22Rv1 (cell line): Measurements from ENCODE around the gene ATG9B.
A peak's percentile ranks its signal among the peaks of the same experiment; 100 is the strongest.

Experiments used
- H3K27ac ChIP-seq: fragments of 450-650 bp; 2 replicates; pipeline ENCODE4 v1.5.1; 2017
- CTCF ChIP-seq: fragments of 450-650 bp; IDR thresholded peaks from 2 replicates; pipeline ENCODE4 v1.5.1; 2017; ENCODE audit warnings: mild to moderate bottlenecking
- ZFX ChIP-seq: fragments of 450-650 bp; IDR thresholded peaks from 2 replicates; pipeline ENCODE4 v1.6.1; 2017; ENCODE audit warnings: antibody characterized with exemption, borderline replicate concordance

ATG9B gene

GRCh38 chr7:151016505-151016904, 7.8 kb downstream of the ATG9B start:
- TF ChIP-seq CTCF (no peak), ZFX (no peak)
- no peak overlapping the region for H3K27ac ChIP-seq

GRCh38 chr7:151015967-151016366, 8.3 kb downstream of the ATG9B start:
- TF ChIP-seq CTCF = no peak
- TF ChIP-seq ZFX = no peak
- no peak overlapping the region for H3K27ac ChIP-seq

GRCh38 chr7:151014950-151015349, 9.3 kb downstream of the ATG9B start:
- H3K27ac ChIP-seq = no peak overlapping the region
- TF ChIP-seq ZFX = no peak
- no peak for TF ChIP-seq CTCF

DNA sequence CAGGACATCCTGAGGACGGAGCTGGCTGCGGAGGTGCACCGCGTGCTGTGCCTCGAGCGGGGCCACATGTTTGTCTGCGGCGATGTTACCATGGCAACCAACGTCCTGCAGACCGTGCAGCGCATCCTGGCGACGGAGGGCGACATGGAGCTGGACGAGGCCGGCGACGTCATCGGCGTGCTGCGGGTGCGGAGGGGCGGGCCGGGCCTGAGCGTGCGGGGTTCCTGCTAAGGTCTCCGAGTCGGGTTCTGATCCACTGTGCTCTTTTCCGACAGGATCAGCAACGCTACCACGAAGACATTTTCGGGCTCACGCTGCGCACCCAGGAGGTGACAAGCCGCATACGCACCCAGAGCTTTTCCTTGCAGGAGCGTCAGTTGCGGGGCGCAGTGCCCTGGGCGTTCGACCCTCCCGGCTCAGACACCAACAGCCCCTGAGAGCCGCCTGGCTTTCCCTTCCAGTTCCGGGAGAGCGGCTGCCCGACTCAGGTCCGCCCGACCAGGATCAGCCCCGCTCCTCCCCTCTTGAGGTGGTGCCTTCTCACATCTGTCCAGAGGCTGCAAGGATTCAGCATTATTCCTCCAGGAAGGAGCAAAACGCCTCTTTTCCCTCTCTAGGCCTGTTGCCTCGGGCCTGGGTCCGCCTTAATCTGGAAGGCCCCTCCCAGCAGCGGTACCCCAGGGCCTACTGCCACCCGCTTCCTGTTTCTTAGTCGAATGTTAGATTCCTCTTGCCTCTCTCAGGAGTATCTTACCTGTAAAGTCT, 10.4 kb downstream of the ATG9B start:
- no peak overlapping the region for H3K27ac ChIP-seq
- no peak for TF ChIP-seq ZFX
- TF ChIP-seq CTCF = no peak

DNA sequence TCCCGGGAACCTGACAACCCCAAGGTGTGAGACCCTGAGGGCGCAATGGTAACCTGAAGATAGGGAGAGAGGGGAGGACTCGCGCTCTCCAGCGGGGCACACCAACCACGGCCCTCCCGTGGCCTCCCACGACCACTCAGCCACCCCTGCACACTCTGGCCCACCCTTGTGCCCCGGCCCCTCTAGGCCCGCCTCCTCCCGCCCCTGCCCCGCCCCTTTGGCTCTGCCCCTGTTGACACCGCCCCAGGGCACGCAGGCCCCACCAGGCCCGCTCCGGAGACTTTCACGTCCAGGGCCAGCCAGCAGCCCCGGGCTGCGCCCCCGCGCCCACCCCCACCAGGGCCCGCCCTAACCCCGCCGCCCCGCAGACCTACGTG, 10.9 kb downstream of the ATG9B start:
- TF ChIP-seq CTCF (no peak), ZFX (no peak)
- H3K27ac ChIP-seq = no peak overlapping the region

DNA sequence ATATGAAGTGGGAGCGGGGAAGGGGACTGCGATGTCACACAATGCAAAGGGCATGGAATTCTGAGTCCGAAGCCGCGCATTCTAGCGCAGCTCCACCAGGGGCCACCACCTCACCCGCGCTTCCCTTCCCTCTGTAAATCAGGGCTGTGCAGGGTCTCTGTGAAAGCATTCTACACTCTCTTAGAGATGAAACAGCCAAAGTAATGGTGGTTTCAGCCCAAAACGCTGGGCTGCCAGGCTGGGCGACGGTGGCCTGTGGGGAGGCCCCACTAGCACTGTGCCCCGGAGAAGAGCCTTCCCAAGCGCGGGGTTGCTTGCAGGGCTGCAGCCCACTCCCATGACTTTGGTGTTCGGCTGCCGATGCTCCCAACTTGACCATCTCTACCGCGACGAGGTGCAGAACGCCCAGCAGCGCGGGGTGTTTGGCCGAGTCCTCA, 11.4 kb downstream of the ATG9B start:
- TF ChIP-seq ZFX (no peak), CTCF (peak; percentile 57)

GRCh38 chr7:151012031-151012692, 12.1 kb downstream of the ATG9B start:
- H3K27ac ChIP-seq = peak overlapping the region; percentile 19
- TF ChIP-seq ZFX (no peak), CTCF (no peak)

More for the DNA sequence above, 11.4 kb downstream of the ATG9B start:
- peak overlapping the region; percentile 19 for H3K27ac ChIP-seq

- peak overlapping the region; percentile 19; the same call in 1 of the 2 replicates for H3K27ac ChIP-seq
Measured at GRCh38 chr7:151011616-151012015, 12.7 kb downstream of the ATG9B start.
